Endothelial cell (in vitro differentiated cells): ENCODE measurements around the gene CEP19. TPM values are rescaled to one million over a fixed set of nuclear protein-coding genes. Genes with fewer than 3 reads are reported as not detected.

Source experiments
- total RNA-seq: library from RNA; stranded (reverse); fragmentation: NEBNext Ultra II Directional; extraction: Animal tissue kit (Norgen Biotek cat#: 25700); gene quantifications from one replicate; pipeline ENCODE4 v1.2.1, GENCODE V29; 2021; ENCODE audit not compliant: unreplicated experiment

Gene CEP19
- total RNA-seq, 1 donor from 2014 or later: 6.0 TPM

Other genes starting within 250 kb of the CEP19 start
- 32.0 TPM for gene RNF168, start 208.5 kb downstream of the CEP19 start, total RNA-seq
- not detected for gene SMCO1, start 196.9 kb downstream of the CEP19 start, total RNA-seq
- gene WDR53, start 143.7 kb downstream of the CEP19 start, total RNA-seq: 22.2 TPM
- gene FBXO45, start 143.6 kb downstream of the CEP19 start, total RNA-seq: 17.0 TPM
- gene NRROS, start 72.6 kb downstream of the CEP19 start, total RNA-seq: 18.6 TPM
- gene PIGX, start 127 bp upstream of the CEP19 start, total RNA-seq: 35.7 TPM
- 116 TPM for gene PAK2, start 27.6 kb upstream of the CEP19 start, total RNA-seq
- gene SENP5, start 155.7 kb upstream of the CEP19 start, total RNA-seq: 38.1 TPM
- gene NCBP2, start 230.3 kb upstream of the CEP19 start, total RNA-seq: 61.0 TPM